ENCODE measurements around the gene NINL. TPM values are rescaled to one million over a fixed set of nuclear protein-coding genes. Genes with fewer than 3 reads are reported as not detected.
"Not testable (repeated sequence)": the region's sequence is repeated elsewhere in the genome, so short reads cannot be mapped to it uniquely, and the experiment has no call there.

The NINL gene
- under 1 TPM; 0.61 to 0.71 (median 0.66) TPM for total RNA-seq

DNA sequence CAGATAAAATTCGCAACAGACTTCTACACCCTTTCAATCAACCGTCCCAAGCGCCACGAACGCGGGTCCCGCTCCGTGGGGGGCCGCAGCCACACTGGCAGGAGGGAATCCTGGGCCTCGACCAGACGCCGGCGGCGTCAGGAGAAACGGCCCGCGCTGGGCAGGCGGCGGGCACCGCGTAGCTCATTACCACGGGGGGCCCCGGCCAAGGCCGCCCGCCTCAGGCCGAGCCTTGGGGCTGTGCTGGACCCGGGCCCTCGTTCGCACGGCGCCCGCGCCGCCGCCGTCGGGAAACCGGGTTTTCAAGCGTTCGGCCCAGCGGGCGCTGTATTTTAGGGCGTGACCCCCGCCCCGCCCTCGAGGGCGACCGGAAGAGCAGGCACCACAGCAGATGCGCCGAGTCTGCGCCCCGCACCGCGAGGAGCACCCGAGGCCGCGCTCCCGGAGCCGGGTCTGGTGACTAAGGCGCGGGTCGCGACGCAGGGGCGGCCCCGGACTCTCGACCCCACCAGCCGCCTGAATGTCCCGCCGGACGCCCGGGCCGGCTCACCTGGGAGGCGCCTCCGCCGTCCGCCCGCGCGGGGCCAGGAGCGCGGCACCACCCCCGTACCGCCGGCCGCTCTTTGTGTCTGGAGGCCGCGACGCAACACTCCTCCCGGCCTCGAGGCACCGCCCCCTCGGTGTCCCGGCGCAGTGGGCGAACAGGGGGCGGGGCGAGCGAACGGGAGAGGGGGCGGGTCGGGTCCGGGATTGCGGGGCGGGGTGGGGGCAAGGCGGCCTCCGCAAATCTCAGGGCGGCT is at the start of gene NINL:
TSS of gene NINL (minus strand) at position 627 of the 800 bp plus-strand sequence. CDS start 58,944 bp downstream, outside the sequence.
- H3K4me1 Mint-ChIP-seq (ENCODE audit: low read depth): peaks cover 8% of the 10 kb centered on the region
- H3K36me3 Mint-ChIP-seq (ENCODE audit: insufficient read depth): no peaks in the 10 kb centered on the region
- peak; percentile 86 to 90 for ATAC-seq
- H3K27me3 Mint-ChIP-seq (ENCODE audit: low read depth): peaks cover 13% of the 10 kb centered on the region
- DNase-seq: peak; percentile 46
- no peaks in the 10 kb centered on the region for H3K9me3 Mint-ChIP-seq
- H3K4me3 Mint-ChIP-seq: peak within 1 kb of the TSS; percentile 72

DNA sequence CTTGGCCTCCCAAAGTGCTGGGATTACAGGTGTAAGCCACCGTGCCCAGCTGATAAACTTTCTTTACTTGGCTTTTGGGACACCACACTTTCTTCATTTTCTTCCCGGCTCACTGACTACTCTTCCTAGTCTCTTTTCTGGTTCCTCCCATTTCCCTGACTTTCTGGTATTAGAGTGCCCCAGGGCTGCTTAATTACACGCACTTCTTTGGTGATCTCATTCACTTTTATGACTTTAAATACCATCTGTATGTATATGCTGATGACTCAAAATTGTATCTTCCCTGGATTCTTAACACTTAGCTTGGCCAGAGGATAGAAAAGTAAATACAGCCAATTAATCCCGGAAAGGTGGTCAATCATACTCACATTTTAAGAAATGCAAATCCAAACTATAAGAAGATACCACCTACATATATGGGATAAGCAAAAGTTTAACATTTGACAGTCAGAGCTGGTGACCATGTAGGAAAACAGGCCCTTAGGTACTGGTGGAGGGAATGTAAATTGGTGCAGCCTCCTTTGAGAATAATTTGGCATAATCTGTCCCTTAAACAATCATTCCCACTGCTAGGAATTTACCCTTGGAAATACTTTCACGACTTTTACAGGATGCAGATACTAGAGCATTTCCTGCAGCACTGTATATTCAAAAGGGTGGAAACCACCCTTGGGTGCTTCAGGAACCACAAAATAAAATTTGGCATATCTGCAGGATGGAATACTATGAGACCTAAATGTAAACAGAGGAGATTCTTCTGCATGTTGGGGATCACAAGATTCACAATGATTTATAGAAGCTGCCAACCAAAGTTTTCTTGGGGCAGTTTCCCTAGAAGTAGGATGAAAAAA is 47.8 kb upstream of the NINL start:
- Mint-ChIP-seq H3K36me3 (ENCODE audit: insufficient read depth) (peaks cover 23% of the 10 kb centered on the region), H3K4me3 (no peak overlapping the region), H3K9me3 (peaks cover 11% of the 10 kb centered on the region), H3K4me1 (ENCODE audit: low read depth) (no peaks in the 10 kb centered on the region), H3K27me3 (ENCODE audit: low read depth) (no peaks in the 10 kb centered on the region)
- no peak for DNase-seq
- no peak for ATAC-seq

DNA sequence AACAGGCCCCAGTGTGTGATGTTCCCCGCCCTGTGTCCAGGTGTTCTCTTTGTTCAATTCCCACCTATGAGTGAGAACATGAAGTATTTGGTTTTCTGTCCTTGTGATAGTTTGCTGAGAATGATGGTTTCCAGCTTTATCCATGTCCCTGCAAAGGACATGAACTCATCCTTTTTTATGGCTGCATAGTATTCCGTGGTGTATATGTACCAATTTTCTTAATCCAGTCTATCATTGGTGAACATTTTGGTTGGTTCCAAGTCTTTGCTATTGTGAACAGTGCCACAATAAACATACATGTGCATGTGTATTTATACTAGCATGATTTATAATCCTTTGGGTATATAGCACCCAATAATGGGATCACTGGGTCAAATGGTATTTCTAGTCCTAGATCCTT is 45.3 kb upstream of the NINL start:
- H3K4me3 Mint-ChIP-seq, ATAC-seq: not testable (repeated sequence)
- H3K36me3 Mint-ChIP-seq (ENCODE audit: insufficient read depth): peaks cover 15% of the 10 kb centered on the region

DNA sequence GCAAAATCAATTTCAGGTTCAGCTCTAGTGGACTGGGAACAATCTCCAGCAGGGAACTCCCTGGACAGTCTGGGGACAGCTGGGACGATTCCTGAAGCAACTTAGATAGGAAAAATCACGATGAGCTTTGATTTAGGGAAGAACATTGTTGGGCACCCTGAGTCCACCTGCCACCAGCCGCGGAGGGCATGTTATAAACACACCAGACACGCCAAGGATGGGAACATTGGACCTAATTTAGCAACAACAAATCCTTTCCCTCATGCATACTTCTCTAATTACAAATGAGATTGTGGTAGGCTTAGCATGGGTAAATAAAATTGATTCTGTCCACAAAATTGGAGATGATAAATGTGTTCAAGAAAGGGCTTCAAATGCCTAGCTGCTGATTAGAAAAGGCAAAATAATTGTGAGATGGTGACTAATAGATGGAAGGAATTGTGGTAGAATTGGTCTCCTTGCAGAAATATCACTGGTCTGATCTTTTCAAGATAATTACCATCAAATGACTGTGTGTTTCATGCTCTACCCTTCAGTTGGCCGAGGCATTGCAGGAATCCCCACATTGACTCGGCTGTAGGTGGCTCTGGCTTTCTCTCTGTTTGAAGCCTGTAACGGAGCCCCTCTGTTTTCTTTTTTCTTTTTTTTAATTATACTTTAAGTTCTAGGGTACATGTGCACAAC is 44.6 kb upstream of the NINL start:
- peaks cover 6% of the 10 kb centered on the region for H3K9me3 Mint-ChIP-seq
- H3K27me3 Mint-ChIP-seq (ENCODE audit: low read depth): no peaks in the 10 kb centered on the region
- H3K4me3 Mint-ChIP-seq: no peak overlapping the region
- peaks cover 11% of the 10 kb centered on the region for H3K36me3 Mint-ChIP-seq (ENCODE audit: insufficient read depth)
- ATAC-seq (no peak), DNase-seq (no peak)
- H3K4me1 Mint-ChIP-seq (ENCODE audit: low read depth): no peaks in the 10 kb centered on the region

More for the DNA sequence above, 45.3 kb upstream of the NINL start:
- H3K9me3 Mint-ChIP-seq; DNase-seq; H3K4me1 Mint-ChIP-seq (ENCODE audit: low read depth); H3K27me3 Mint-ChIP-seq (ENCODE audit: low read depth): not testable (repeated sequence)

DNA sequence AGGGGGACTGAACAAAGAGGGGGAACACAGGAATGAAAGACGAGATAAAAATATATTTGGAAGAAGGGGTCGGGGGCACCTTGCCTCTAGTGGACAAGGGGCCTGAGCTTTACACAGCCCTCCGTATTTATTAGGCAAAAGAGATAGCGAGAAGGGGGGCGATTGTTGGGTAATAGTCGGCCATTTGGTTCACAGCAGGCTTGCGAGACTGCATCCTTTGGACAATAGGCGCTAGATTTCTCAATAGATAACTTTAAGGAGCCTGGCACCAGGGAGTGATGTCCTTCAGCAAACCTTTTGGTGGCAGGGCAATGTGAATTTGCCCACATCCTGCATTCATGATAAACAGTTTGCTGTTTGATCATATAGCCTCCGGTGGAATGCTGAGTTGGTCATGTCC is 41.4 kb upstream of the NINL start:
- H3K9me3 Mint-ChIP-seq: peaks cover 6% of the 10 kb centered on the region
- no peak overlapping the region for H3K4me3 Mint-ChIP-seq
- no peak for DNase-seq
- H3K36me3 Mint-ChIP-seq (ENCODE audit: insufficient read depth): peaks cover 3% of the 10 kb centered on the region
- H3K27me3 Mint-ChIP-seq (ENCODE audit: low read depth): no peaks in the 10 kb centered on the region
- H3K4me1 Mint-ChIP-seq (ENCODE audit: low read depth): peaks cover 20% of the 10 kb centered on the region
- ATAC-seq: no peak

DNA sequence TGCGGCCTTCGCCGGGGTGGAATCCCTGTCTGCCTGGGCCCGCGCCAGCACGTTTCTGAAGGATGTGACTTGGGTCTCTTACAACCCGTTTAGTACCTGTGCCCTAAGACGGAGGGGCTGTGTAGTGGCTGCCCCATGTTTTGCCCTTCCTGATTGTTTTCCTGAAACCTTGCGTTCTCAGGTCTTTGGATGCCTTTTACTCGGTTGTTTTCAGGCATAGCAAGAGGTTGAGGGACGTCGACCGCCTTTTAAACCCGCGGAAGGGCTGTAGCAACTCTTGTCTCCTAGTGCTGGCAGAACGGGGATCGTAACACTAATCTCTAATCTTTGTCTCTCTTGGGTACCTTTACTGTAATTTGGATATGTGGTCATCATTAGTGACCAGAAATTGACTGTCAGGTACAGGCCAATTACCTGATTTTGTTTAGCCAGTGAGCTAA is 39.2 kb upstream of the NINL start:
- H3K27me3 Mint-ChIP-seq (ENCODE audit: low read depth): no peaks in the 10 kb centered on the region
- H3K36me3 Mint-ChIP-seq (ENCODE audit: insufficient read depth): peaks cover 2% of the 10 kb centered on the region
- H3K9me3 Mint-ChIP-seq: peaks cover 6% of the 10 kb centered on the region
- peak overlapping the region; percentile 92 for H3K4me3 Mint-ChIP-seq
- peaks cover 20% of the 10 kb centered on the region for H3K4me1 Mint-ChIP-seq (ENCODE audit: low read depth)
- DNase-seq (no peak), ATAC-seq (no peak)

DNA sequence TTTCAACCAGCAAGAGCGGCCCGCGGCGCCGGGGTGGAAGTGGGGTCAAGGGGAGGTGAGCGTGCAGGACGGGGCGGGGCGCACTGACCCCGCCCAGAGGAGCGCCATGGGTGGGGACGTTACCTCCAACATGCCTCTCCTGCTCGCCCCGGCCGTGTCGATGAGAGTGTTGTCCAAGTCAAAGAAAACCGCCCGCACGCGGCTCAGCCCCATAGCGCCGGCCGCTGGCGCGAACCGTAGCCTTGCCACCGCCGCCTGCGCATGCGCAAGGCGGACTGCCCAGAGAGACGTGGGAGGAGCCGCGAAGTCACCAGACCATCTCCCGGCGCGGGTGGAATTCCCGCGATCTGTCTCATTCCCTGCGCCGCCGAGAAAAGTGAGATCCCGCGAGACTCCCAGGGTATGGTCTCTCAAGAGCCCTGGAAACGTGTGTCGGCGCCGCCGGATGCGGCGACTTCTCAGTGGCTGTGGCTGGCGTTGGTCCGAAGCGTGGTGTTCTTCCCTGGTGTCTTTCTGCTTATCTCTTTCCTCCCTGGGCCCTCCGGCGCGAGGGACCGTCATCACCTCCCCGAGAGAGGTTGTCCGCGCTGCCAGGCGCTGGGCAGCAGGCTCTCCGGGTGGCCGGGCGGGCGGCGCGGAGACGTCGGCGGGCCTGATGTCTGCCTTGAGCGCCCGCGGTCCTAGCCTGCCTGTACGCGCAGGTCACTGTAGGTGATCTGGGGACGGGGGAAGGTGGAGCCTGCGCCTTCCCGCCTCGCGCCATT is 38.6 kb upstream of the NINL start, which contains the start of gene NANP:
TSS of gene NANP (minus strand) at position 279 of the 764 bp plus-strand sequence. CDS start at position 213, 66 bp downstream.
- ATAC-seq: peak; percentile 80 to 86
- peaks cover 2% of the 10 kb centered on the region for H3K36me3 Mint-ChIP-seq (ENCODE audit: insufficient read depth)
- H3K4me1 Mint-ChIP-seq (ENCODE audit: low read depth): peaks cover 20% of the 10 kb centered on the region
- H3K27me3 Mint-ChIP-seq (ENCODE audit: low read depth): no peaks in the 10 kb centered on the region
- DNase-seq: peak; percentile 79
- peak within 1 kb of the TSS; percentile 92 for H3K4me3 Mint-ChIP-seq
- H3K9me3 Mint-ChIP-seq: peaks cover 6% of the 10 kb centered on the region

DNA sequence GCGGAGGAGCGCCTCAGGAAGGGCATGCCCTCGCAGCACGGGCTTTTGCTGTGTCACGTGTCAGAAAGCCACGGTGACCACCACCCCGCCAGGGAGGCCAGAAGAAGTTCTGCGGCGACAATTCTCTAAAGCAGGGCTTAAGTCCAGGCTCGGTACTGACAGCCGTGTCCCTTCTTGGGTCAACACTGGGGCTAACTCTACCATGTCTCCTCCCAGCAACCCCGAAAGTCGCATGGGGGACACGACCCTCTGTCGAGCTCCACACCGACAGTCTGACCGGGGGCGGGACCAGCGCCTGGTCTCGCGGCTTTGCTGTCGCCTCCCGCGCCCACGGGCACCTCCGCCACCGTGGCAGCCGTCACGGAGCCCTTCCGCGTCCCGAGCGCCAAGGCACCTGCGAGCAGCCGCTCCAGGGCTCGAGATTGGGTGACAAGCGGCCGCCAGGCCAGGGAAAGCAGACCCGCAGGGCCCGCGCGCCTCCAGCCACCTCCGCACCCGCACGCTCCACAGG is 37.9 kb upstream of the NINL start:
- H3K36me3 Mint-ChIP-seq (ENCODE audit: insufficient read depth): peaks cover 2% of the 10 kb centered on the region
- peak overlapping the region; percentile 92 for H3K4me3 Mint-ChIP-seq
- H3K9me3 Mint-ChIP-seq: peaks cover 5% of the 10 kb centered on the region
- peaks cover 20% of the 10 kb centered on the region for H3K4me1 Mint-ChIP-seq (ENCODE audit: low read depth)
- no peaks in the 10 kb centered on the region for H3K27me3 Mint-ChIP-seq (ENCODE audit: low read depth)
- peak; percentile 12 for DNase-seq
- ATAC-seq: peak; percentile 7 to 15

DNA sequence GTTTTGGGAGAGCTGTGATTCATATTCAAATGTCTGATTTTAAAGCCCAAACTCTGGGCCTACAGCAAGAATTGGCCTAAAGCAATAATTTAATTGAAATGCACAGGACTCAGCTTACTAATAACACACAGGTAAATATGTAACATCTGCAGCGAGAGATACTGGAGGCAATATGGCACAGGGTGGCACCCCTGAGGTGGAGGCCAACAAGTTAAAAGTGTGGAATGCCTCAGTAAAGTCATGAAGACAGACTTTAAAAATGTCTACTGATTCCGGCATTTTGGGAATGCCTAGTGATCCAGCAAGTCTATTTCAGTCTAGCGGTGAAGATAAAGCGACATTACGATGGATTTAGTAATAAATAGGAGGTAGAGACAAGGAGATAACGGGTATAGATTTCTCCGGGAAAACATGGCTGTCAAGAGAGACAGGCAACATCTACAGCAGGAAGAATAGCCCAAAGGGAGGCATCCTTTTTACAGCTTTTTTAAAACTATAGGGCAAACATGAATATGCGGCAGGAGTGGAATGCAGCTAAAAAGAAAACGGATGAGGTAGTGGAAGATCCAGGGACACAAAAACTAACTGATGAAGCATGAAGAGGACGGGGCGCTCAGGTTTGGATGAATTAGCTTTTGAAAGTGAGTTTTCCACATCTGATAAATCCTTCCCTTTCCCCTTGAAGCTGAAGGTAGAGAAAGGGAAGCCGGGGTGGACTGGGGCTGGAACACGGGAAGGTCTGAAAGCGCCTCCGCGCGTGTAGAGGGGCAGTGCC is 37.3 kb upstream of the NINL start:
- Mint-ChIP-seq H3K4me1 (ENCODE audit: low read depth) (peaks cover 20% of the 10 kb centered on the region), H3K36me3 (ENCODE audit: insufficient read depth) (no peaks in the 10 kb centered on the region), H3K27me3 (ENCODE audit: low read depth) (no peaks in the 10 kb centered on the region), H3K4me3 (peak overlapping the region; percentile 92), H3K9me3 (no peaks in the 10 kb centered on the region)
- ATAC-seq: no peak
- no peak for DNase-seq

DNA sequence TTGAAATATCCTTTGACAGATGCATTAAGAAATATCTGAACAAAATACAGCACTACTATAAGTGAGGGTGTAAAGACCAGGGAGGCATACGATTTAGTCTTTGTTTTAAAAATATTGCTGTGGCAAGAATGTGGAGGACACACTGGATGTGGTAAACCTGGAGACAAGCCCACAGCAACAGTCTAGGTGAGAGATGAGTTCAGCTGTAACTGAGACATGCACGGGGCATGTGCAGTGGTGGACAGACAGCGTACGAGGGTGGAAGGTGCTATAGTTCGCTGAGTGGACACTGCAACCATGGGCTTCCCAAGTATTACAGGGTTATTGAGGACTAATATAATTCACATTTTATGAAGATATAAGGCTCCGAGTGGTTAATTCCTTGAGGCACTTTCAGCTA is 36.7 kb upstream of the NINL start:
- H3K4me3 Mint-ChIP-seq: peak overlapping the region; percentile 92
- DNase-seq (no peak), ATAC-seq (no peak)
- H3K4me1 Mint-ChIP-seq (ENCODE audit: low read depth): peaks cover 20% of the 10 kb centered on the region
- H3K9me3 Mint-ChIP-seq: no peaks in the 10 kb centered on the region
- no peaks in the 10 kb centered on the region for H3K27me3 Mint-ChIP-seq (ENCODE audit: low read depth)
- no peaks in the 10 kb centered on the region for H3K36me3 Mint-ChIP-seq (ENCODE audit: insufficient read depth)

DNA sequence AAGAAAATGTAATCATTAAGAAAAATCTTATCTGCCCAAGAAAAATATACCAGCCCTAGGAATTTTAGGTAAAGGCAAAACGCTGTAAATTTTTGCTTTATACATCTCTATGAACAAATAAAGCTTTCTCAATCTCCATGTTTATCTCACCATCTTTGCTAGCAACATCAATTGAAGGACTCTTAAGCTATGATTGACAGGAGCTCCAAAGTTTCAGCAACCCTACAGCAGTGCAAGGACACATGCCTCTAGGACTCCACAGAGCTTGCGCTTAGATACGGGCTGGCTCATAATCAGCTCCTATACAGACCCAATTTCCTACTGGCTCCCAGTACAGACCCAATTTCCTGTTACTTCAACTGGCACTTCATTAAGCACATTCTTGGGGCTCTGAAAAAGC is 34.2 kb upstream of the NINL start:
- H3K27me3 Mint-ChIP-seq (ENCODE audit: low read depth): no peaks in the 10 kb centered on the region
- ATAC-seq: no peak
- H3K9me3 Mint-ChIP-seq: no peaks in the 10 kb centered on the region
- H3K36me3 Mint-ChIP-seq (ENCODE audit: insufficient read depth): peaks cover 5% of the 10 kb centered on the region
- no peak overlapping the region for H3K4me3 Mint-ChIP-seq
- H3K4me1 Mint-ChIP-seq (ENCODE audit: low read depth): peaks cover 18% of the 10 kb centered on the region
- DNase-seq: no peak

DNA sequence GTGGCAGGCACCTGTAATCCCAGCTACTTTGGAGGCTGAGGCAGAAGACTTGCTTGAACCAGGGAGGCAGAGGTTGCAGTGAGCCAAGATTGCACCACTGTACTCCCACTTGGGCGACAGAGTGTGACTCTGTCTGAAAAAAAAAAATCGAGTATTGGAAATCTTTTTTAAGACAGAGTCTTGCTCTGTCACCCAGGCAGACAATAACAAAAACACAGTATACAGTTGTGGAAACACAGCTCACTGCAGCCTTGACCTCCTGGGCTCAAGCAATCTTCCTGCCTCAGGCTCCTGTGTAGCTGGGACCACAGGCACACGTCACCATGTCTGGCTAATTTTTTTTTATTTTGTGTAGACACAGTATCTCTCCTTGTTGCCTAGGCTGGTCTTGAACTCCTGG is 23.4 kb upstream of the NINL start:
- Mint-ChIP-seq H3K4me3 (no peak overlapping the region), H3K36me3 (ENCODE audit: insufficient read depth) (peaks cover 4% of the 10 kb centered on the region), H3K27me3 (ENCODE audit: low read depth) (no peaks in the 10 kb centered on the region), H3K4me1 (ENCODE audit: low read depth) (no peaks in the 10 kb centered on the region), H3K9me3 (no peaks in the 10 kb centered on the region)
- ATAC-seq: no peak
- DNase-seq: no peak
